ENCODE results near the gene SLC44A1.

The SLC44A1 gene

DNA sequence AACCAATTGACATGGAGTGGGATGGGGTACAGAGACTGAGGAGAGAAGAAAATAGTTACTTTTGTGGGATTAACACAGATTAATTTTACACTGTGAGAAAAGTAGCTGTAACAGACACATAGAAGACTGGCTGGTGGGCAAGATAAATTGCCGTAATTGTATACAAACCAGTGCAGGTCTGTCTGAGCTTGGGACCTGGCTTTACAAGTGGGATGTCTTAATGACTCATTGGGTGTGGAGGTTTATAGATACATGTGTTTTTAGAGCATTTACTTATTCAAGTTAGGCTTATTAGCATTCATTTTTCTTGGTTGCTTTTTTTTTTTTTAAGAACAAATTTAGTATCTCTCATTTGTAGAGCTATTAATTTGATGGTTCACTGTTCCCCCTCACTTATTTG is 37.5 kb downstream of the SLC44A1 start:
- H3K4me1 ChIP-seq (ENCODE audit: control insufficient read depth in 5 of 5, insufficient read depth in 5 of 5, low read length in 5 of 5) = peaks cover 0 to 3% (median 0%) of the 10 kb centered on the region in 5 donors
- H3K9me3 ChIP-seq (ENCODE audit: control insufficient read depth in 5 of 5, low read length in 5 of 5) = no peaks in the 10 kb centered on the region
- H3K27ac ChIP-seq (ENCODE audit: low read depth, low read length) = no peak overlapping the region
- no peak overlapping the region for H3K9ac ChIP-seq (ENCODE audit: low read length in 5 of 5)
- no peaks in the 10 kb centered on the region for H3K27me3 ChIP-seq (ENCODE audit: control insufficient read depth in 5 of 5, insufficient read depth in 4 of 5, low read length in 5 of 5)
- no peaks in the 10 kb centered on the region for H3K36me3 ChIP-seq (ENCODE audit: control insufficient read depth in 5 of 5, insufficient read depth in 5 of 5, low read length in 5 of 5)
- H3K4me3 ChIP-seq (ENCODE audit: low read depth in 1 of 5, low read length in 5 of 5) = no peak overlapping the region

DNA sequence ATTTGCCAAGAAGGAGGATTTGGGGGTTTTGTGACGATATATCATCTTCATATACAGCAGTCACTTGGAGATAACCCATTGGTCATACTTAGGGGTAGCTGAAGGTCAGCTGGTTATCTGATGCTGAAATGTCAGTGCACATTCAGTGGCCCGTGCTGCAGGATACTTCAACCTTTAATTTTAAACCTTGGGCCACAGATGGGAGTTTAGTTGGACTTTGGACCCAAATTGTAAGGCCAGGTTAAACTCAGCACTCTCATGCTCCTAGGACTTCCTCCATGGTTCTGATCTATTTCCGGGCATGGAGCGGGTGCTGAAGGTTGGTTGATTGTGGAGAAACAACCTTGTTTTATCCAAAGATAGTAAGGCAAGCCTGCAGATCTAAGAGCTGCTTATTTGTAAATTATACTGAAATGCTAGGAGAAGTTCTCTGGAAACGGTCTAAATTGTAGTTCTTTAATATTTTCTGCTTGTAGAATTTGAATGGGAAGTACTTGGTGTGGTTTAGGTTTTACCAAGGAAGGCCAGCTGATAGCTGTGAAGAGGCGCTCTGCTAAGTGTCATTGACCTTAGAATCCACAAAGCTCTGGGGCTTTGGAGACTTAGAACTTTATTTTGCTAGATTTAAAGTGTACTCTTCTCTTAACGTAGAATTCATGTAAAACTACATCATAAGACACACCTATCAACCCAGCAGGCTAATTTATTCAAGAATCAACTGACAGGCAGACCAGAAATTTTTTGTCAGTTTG is 38.6 kb downstream of the SLC44A1 start:
- Histone ChIP-seq H3K9me3 (ENCODE audit: control insufficient read depth in 5 of 5, low read length in 5 of 5) (no peaks in the 10 kb centered on the region), H3K4me1 (ENCODE audit: control insufficient read depth in 5 of 5, insufficient read depth in 5 of 5, low read length in 5 of 5) (peaks cover 0 to 3% (median 0%) of the 10 kb centered on the region in 5 donors), H3K9ac (ENCODE audit: low read length in 5 of 5) (no peak overlapping the region), H3K27ac (ENCODE audit: low read depth, low read length) (no peak overlapping the region), H3K4me3 (ENCODE audit: low read depth in 1 of 5, low read length in 5 of 5) (no peak overlapping the region), H3K36me3 (ENCODE audit: control insufficient read depth in 5 of 5, insufficient read depth in 5 of 5, low read length in 5 of 5) (no peaks in the 10 kb centered on the region), H3K27me3 (ENCODE audit: control insufficient read depth in 5 of 5, insufficient read depth in 4 of 5, low read length in 5 of 5) (no peaks in the 10 kb centered on the region)

DNA sequence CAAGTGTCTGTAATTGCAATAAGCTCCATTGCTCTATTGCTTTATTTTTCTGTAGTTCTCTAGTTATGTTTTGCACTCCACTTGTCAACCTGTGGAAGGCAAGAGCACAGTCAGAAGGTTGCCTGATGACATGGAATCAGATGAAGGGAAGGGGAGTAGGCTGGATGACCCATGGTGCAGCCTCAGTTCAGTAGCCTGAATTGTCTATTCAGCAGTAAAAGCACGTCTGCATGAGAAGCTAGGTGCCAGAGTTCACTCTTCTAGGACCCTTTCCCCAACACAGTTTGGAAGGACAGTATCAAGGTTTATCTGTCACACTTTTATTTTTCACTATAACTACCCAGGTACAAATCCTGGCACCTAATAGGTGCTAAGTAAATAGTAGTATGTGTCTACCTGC is 39.3 kb downstream of the SLC44A1 start:
- no peaks in the 10 kb centered on the region for H3K27me3 ChIP-seq (ENCODE audit: control insufficient read depth in 5 of 5, insufficient read depth in 4 of 5, low read length in 5 of 5)
- H3K36me3 ChIP-seq (ENCODE audit: control insufficient read depth in 5 of 5, insufficient read depth in 5 of 5, low read length in 5 of 5) = no peaks in the 10 kb centered on the region
- no peak overlapping the region for H3K9ac ChIP-seq (ENCODE audit: low read length in 5 of 5)
- H3K4me3 ChIP-seq (ENCODE audit: low read depth in 1 of 5, low read length in 5 of 5) = no peak overlapping the region
- no peaks in the 10 kb centered on the region for H3K9me3 ChIP-seq (ENCODE audit: control insufficient read depth in 5 of 5, low read length in 5 of 5)
- H3K27ac ChIP-seq (ENCODE audit: low read depth, low read length) = no peak overlapping the region
- peaks cover 0 to 2% (median 0%) of the 10 kb centered on the region in 5 donors for H3K4me1 ChIP-seq (ENCODE audit: control insufficient read depth in 5 of 5, insufficient read depth in 5 of 5, low read length in 5 of 5)

DNA sequence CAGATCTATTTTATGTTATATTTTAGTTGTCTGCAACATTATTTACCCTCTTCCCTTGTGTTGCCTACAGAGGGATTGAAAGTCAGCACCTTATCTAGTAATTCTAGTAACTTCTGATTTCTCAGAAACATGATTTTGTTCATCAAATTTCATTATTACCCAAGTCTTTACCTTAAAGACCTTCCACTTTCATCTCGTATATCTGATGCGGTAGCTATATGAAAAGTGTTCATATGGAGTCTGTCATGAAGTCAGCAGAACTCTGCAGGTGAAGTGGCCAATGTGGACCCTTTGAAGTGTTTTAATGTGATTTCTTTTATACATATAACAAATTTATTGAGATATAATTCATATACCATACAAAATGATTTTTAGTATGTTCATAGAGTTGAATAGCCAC is 40.0 kb downstream of the SLC44A1 start:
- no peaks in the 10 kb centered on the region for H3K4me1 ChIP-seq (ENCODE audit: control insufficient read depth in 5 of 5, insufficient read depth in 5 of 5, low read length in 5 of 5)
- H3K27me3 ChIP-seq (ENCODE audit: control insufficient read depth in 5 of 5, insufficient read depth in 4 of 5, low read length in 5 of 5) = no peaks in the 10 kb centered on the region

DNA sequence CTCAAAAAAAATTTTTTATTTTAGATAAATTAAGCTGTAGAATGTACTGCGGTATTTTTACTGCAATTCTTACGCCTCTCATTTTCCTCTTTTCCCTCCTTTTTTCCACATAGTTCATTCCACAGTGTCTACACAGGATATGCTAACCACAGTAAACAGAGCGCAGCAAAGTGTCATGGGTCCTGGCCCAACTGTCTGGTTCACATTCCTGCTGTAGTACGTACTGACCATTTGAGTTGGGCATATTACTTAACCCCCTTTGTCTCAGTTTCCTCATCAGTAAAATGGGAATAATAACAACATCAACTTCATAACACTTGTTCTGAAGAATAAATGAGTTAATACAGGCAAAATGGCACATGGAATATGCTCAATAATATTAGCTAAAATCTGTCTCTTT is 41.6 kb downstream of the SLC44A1 start:
- H3K36me3 ChIP-seq (ENCODE audit: control insufficient read depth in 5 of 5, insufficient read depth in 5 of 5, low read length in 5 of 5) = no peaks in the 10 kb centered on the region
- H3K4me3 ChIP-seq (ENCODE audit: low read depth in 1 of 5, low read length in 5 of 5) = no peak overlapping the region
- H3K9me3 ChIP-seq (ENCODE audit: control insufficient read depth in 5 of 5, low read length in 5 of 5) = no peaks in the 10 kb centered on the region
- H3K9ac ChIP-seq (ENCODE audit: low read length in 5 of 5) = no peak overlapping the region
- no peak overlapping the region for H3K27ac ChIP-seq (ENCODE audit: low read depth, low read length)
- no peaks in the 10 kb centered on the region for H3K27me3 ChIP-seq (ENCODE audit: control insufficient read depth in 5 of 5, insufficient read depth in 4 of 5, low read length in 5 of 5)
- H3K4me1 ChIP-seq (ENCODE audit: control insufficient read depth in 5 of 5, insufficient read depth in 5 of 5, low read length in 5 of 5) = peaks cover 0 to under 1% (median 0%) of the 10 kb centered on the region in 5 donors

More for the DNA sequence above, 40.0 kb downstream of the SLC44A1 start:
- Histone ChIP-seq H3K4me3 (ENCODE audit: low read depth in 1 of 5, low read length in 5 of 5) (no peak overlapping the region), H3K27ac (ENCODE audit: low read depth, low read length) (no peak overlapping the region), H3K9me3 (ENCODE audit: control insufficient read depth in 5 of 5, low read length in 5 of 5) (no peaks in the 10 kb centered on the region), H3K9ac (ENCODE audit: low read length in 5 of 5) (no peak overlapping the region), H3K36me3 (ENCODE audit: control insufficient read depth in 5 of 5, insufficient read depth in 5 of 5, low read length in 5 of 5) (no peaks in the 10 kb centered on the region)

DNA sequence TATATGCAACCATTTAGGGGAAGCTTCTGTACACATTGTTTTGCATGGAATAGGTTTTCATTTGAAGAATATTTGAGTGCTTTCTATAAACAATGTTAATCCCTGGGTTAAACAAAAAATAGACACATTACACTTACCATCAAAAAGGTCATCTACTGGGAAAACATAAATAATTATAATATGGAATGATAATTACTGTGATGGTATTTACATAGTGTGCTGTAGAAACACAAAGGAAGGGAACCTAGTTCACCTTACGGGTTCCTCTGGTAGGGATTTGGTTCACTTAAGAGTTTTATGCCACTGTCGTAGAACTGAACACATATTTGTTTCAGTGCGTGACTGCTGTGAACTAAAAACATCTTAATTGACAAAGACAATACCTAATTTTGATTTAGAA is 44.9 kb downstream of the SLC44A1 start:
- Histone ChIP-seq H3K36me3 (ENCODE audit: control insufficient read depth in 5 of 5, insufficient read depth in 5 of 5, low read length in 5 of 5) (no peaks in the 10 kb centered on the region), H3K27ac (ENCODE audit: low read depth, low read length) (no peak overlapping the region), H3K4me1 (ENCODE audit: control insufficient read depth in 5 of 5, insufficient read depth in 5 of 5, low read length in 5 of 5) (peaks cover 0 to 5% (median 0%) of the 10 kb centered on the region in 5 donors), H3K9me3 (ENCODE audit: control insufficient read depth in 5 of 5, low read length in 5 of 5) (no peaks in the 10 kb centered on the region), H3K4me3 (ENCODE audit: low read depth in 1 of 5, low read length in 5 of 5) (no peak overlapping the region), H3K27me3 (ENCODE audit: control insufficient read depth in 5 of 5, insufficient read depth in 4 of 5, low read length in 5 of 5) (no peaks in the 10 kb centered on the region), H3K9ac (ENCODE audit: low read length in 5 of 5) (no peak overlapping the region)

DNA sequence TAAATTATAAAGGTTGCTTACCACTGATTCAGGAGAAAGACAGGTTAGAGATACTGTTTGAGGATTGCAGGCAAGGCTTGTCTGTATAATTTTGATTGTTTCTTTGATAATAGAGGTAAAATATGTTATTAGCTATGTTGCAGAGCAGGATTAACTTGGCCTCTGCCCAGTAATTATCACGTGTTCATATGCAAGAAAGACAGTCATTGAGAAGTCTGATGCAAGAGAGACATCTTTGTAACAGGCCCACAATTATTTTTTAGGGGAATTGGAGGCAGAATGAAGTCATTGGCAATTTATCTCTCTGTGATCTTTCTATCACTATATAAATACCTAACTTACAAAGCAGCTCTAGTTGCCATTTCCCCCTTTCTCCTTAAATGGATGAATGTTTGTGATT is 46.0 kb downstream of the SLC44A1 start:
- H3K36me3 ChIP-seq (ENCODE audit: control insufficient read depth in 5 of 5, insufficient read depth in 5 of 5, low read length in 5 of 5) = no peaks in the 10 kb centered on the region
- no peaks in the 10 kb centered on the region for H3K9me3 ChIP-seq (ENCODE audit: control insufficient read depth in 5 of 5, low read length in 5 of 5)
- H3K9ac ChIP-seq (ENCODE audit: low read length in 5 of 5) = no peak overlapping the region
- H3K27ac ChIP-seq (ENCODE audit: low read depth, low read length) = no peak overlapping the region
- no peaks in the 10 kb centered on the region for H3K27me3 ChIP-seq (ENCODE audit: control insufficient read depth in 5 of 5, insufficient read depth in 4 of 5, low read length in 5 of 5)
- no peak overlapping the region for H3K4me3 ChIP-seq (ENCODE audit: low read depth in 1 of 5, low read length in 5 of 5)
- H3K4me1 ChIP-seq (ENCODE audit: control insufficient read depth in 5 of 5, insufficient read depth in 5 of 5, low read length in 5 of 5) = peaks cover 0 to 5% (median 0%) of the 10 kb centered on the region in 5 donors

DNA sequence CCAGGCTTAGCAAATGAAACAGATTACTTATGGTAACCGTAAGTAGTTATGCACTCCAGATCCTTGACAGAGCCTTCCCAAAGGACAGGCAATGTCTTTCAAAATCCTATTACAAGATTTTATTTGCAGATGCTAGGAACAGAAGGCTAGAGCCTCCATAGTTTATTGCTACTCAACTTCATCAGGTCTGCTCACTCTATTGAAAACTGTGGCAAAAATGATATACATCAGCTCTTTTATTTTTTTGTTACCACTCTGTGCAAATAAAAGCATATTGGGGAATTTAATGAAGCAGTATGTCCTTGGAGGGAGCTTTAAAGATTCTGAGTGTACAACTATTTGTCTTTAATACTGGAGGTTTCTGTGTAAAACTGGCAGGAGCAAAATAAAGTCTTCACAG is 46.5 kb downstream of the SLC44A1 start:
- H3K27me3 ChIP-seq (ENCODE audit: control insufficient read depth in 5 of 5, insufficient read depth in 4 of 5, low read length in 5 of 5) = no peaks in the 10 kb centered on the region
- H3K9me3 ChIP-seq (ENCODE audit: control insufficient read depth in 5 of 5, low read length in 5 of 5) = no peaks in the 10 kb centered on the region
- peaks cover 0 to 5% (median 0%) of the 10 kb centered on the region in 5 donors for H3K4me1 ChIP-seq (ENCODE audit: control insufficient read depth in 5 of 5, insufficient read depth in 5 of 5, low read length in 5 of 5)
- no peak overlapping the region for H3K9ac ChIP-seq (ENCODE audit: low read length in 5 of 5)
- no peak overlapping the region for H3K27ac ChIP-seq (ENCODE audit: low read depth, low read length)
- H3K4me3 ChIP-seq (ENCODE audit: low read depth in 1 of 5, low read length in 5 of 5) = no peak overlapping the region
- no peaks in the 10 kb centered on the region for H3K36me3 ChIP-seq (ENCODE audit: control insufficient read depth in 5 of 5, insufficient read depth in 5 of 5, low read length in 5 of 5)

DNA sequence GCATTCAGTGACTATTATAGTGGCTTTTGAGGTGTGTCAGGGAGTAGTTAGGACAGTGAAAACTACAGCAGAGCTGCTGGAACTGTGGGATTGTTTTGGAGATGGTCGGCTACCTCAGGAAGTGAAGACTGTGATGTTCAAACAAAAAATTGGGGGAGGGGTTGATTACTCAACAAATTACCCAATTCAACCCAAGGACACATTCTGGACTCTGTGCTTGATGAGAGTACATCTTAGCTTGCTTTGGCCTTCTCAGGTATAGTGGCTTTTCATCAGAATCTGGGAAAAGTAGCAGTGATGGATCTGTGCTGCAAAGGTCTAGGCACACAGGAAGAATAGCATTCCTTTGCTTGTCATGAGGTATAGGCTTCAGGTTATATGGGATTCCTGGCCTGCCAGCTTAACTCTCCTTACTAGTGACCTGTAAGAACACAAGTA is 47.0 kb downstream of the SLC44A1 start:
- H3K27me3 ChIP-seq (ENCODE audit: control insufficient read depth in 5 of 5, insufficient read depth in 4 of 5, low read length in 5 of 5) = no peaks in the 10 kb centered on the region
- peaks cover 0 to 7% (median 0%) of the 10 kb centered on the region in 5 donors for H3K4me1 ChIP-seq (ENCODE audit: control insufficient read depth in 5 of 5, insufficient read depth in 5 of 5, low read length in 5 of 5)
- no peak overlapping the region for H3K27ac ChIP-seq (ENCODE audit: low read depth, low read length)
- H3K9me3 ChIP-seq (ENCODE audit: control insufficient read depth in 5 of 5, low read length in 5 of 5) = no peaks in the 10 kb centered on the region
- no peaks in the 10 kb centered on the region for H3K36me3 ChIP-seq (ENCODE audit: control insufficient read depth in 5 of 5, insufficient read depth in 5 of 5, low read length in 5 of 5)
- no peak overlapping the region for H3K9ac ChIP-seq (ENCODE audit: low read length in 5 of 5)
- no peak overlapping the region for H3K4me3 ChIP-seq (ENCODE audit: low read depth in 1 of 5, low read length in 5 of 5)

DNA sequence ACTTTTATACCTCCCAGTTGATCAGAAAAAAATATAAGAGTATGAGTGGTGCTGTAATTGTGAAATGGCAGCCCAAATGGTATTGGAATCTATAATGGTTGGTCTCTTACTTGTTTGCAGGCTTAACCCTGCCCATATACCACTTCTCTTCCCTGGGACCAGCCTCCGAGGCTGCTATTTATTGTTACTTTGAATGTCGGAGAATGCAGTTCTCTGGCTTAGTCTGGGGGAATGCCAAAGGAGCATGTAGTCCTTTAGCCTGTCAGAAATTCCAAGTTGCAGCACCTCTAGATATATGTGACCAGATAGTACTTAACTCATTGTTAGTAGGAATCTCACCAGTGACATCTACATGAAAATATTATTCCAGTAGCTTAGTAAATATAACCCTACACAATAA is 47.5 kb downstream of the SLC44A1 start:
- Histone ChIP-seq H3K9ac (ENCODE audit: low read length in 5 of 5) (no peak overlapping the region), H3K4me3 (ENCODE audit: low read depth in 1 of 5, low read length in 5 of 5) (no peak overlapping the region), H3K27ac (ENCODE audit: low read depth, low read length) (no peak overlapping the region), H3K4me1 (ENCODE audit: control insufficient read depth in 5 of 5, insufficient read depth in 5 of 5, low read length in 5 of 5) (peaks cover 0 to 10% (median 2%) of the 10 kb centered on the region in 5 donors), H3K36me3 (ENCODE audit: control insufficient read depth in 5 of 5, insufficient read depth in 5 of 5, low read length in 5 of 5) (no peaks in the 10 kb centered on the region), H3K27me3 (ENCODE audit: control insufficient read depth in 5 of 5, insufficient read depth in 4 of 5, low read length in 5 of 5) (no peaks in the 10 kb centered on the region), H3K9me3 (ENCODE audit: control insufficient read depth in 5 of 5, low read length in 5 of 5) (no peaks in the 10 kb centered on the region)

All from subcutaneous abdominal adipose tissue (tissue), 5 donors.